Adrenal gland (tissue), 12 donors: Measurements from ENCODE around the gene SEC11A. TPM values are rescaled to one million over a fixed set of nuclear protein-coding genes. Genes with fewer than 3 reads are reported as not detected.

Source experiments
- DNase-seq, 7 donors: peaks; one replicate each; pipeline ENCODE4 v3.0.0-alpha.2; 2019 to 2020
- H3K27ac ChIP-seq, 5 donors: fragments of 200-600 bp; sonication (generic) in 4 of 5; 1 replicate in 3 of 5; 2 replicates in 2 of 5; pipeline versions ENCODE4 v1.5.1 to v1.8.0; 2016 to 2020; ENCODE audit warnings: mild to moderate bottlenecking in 1 of 5
- H3K27me3 ChIP-seq: fragments of 200-600 bp; 2 replicates; pipeline ENCODE4 v1.8.0; 2021
- H3K36me3 ChIP-seq, 2 donors: fragments of 200-600 bp; replicated peaks in 1 of 2; 1 replicate in 1 of 2; 2 replicates in 1 of 2; pipeline versions ENCODE4 v1.5.1 to v1.8.0; 2018 to 2022
- H3K4me1 ChIP-seq, 2 donors: fragments of 200-600 bp; replicated peaks in 1 of 2; 1 replicate in 1 of 2; 2 replicates in 1 of 2; pipeline versions ENCODE4 v1.5.1 to v1.8.0; 2018 to 2021
- H3K4me3 ChIP-seq, 4 donors: fragments of 200-600 bp; sonication (generic) in 3 of 4; one replicate each; pipeline ENCODE4 v1.5.1; 2016 to 2018
- H3K9me3 ChIP-seq, 3 donors: fragments of 200-600 bp; sonication (generic) in 1 of 3; replicated peaks in 1 of 3; 1 replicate in 2 of 3; 2 replicates in 1 of 3; pipeline versions ENCODE4 v1.5.1 to v1.8.0; 2016 to 2021
- POLR2A ChIP-seq, 2 donors: fragments of 450-650 bp; IDR thresholded peaks; one replicate each; pipeline ENCODE4 v1.6.1; 2017; ENCODE audit warnings: antibody characterized with exemption in 2 of 2, mild to moderate bottlenecking in 2 of 2, moderate library complexity in 1 of 2
- WGBS, 4 donors: extraction: QIAGEN DNeasy Blood & Tissue Kit in 2 of 4; methylation state at CpG; one replicate each; pipeline versions ENCODE4 v1.1.5 to v1.1.7; 2013 to 2017; 5-methylcytosine and 5-hydroxymethylcytosine counted together
- intact Hi-C, 2 donors: fragments of 100-400 bp; cut with DNase I; formaldehyde crosslinking; loops; one replicate each; pipeline versions ENCODE4 v1.14.1 to v1.15.0; 2022 to 2023
- polyA plus RNA-seq, 3 donors: library from polyadenylated mRNA; stranded (reverse); fragments of 200-250 nt in 2 of 3; fragments of 350-450 nt in 1 of 3; fragmentation: Illumina TruSeq in 1 of 3; extraction: RNeasy Lipid Tissue Mini Kit (QIAGEN cat#74804) in 1 of 3; gene quantifications; one replicate each; pipeline ENCODE4 v1.2.3, GENCODE V29; 2013 to 2014
- total RNA-seq, 9 donors: library from RNA; depleted of rRNA in 4 of 9; stranded (reverse); fragments of >200 nt in 4 of 9; fragments of 120-200 nt in 1 of 9; fragmentation: NEBNext Ultra II Directional in 1 of 9; extraction: Animal tissue kit (Norgen Biotek cat#: 25700) in 1 of 9; gene quantifications; one replicate each; pipeline versions ENCODE4 v1.1.0 to v1.2.4, GENCODE V29; 2013 to 2023
- TF ChIP-seq, protein P1 (sequence below), 6 experiments: fragments of 450-650 bp in 4 of 6; fragments of 200-600 bp in 2 of 6; sonication (generic) in 1 of 6; IDR thresholded peaks; 1 replicate in 5 of 6; 2 replicates in 1 of 6; pipeline versions ENCODE4 v1.5.1 to v1.8.0; 2016 to 2021; ENCODE audit warnings: antibody characterized with exemption in 6 of 6, mild to moderate bottlenecking in 2 of 6, moderate library complexity in 1 of 6
- donor health status: healthy with polysubstance abuse.
- donor health status: Bipolar disorder and iron deficiency.
- donor health status: DM: yes; HTN: yes; CAD: no.
- donor health status: DM: no; HTN: no; CAD: no.
- donor health status: DM: no; HTN: no; CAD: no.
- donor health status: DM: yes; HTN: yes; CAD: no.

SEC11A gene
- total and polyA plus RNA-seq, 12 donors: 130 to 240 (median 168) TPM

DNA sequence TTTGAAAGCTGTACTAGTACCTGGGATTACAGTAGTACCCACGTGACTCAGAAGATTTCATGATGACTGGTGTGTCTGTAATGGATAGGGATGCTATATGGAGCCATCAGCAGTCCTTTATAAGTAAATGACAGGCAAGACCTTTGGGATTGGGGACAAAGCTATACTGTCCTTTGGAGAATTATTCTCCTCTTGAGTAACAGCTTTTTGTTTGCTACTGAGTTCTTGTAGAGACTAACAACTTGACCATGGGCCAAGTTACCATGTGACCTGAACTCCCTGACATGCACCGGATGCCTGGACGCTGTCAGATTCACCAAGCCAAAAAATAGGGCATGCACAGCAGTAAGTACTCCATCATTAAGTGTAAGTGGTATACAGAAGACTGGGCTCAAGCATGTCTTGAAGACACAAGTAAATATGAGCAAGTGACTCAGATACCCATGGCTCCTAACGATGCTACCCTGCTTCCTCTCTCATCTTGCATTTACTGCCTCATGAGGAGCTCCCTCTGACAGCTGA, 12.9 kb downstream of the SEC11A start:
- DNase-seq: peak; percentile 54 to 87 (median 78)
- H3K4me1 ChIP-seq: peaks cover 15 to 33% of the 10 kb centered on the region in 2 donors
- peak overlapping the region in 3 of 5 donors; percentile 10 to 54 (median 19) for H3K27ac ChIP-seq
- no peaks in the 10 kb centered on the region for H3K36me3 ChIP-seq
- H3K4me3 ChIP-seq: no peak overlapping the region
- TF ChIP-seq POLR2A (IDR thresholded peaks at IDR 0.05): peak in 1 of 2 donors; percentile 19
- TF ChIP-seq, protein P1, sequence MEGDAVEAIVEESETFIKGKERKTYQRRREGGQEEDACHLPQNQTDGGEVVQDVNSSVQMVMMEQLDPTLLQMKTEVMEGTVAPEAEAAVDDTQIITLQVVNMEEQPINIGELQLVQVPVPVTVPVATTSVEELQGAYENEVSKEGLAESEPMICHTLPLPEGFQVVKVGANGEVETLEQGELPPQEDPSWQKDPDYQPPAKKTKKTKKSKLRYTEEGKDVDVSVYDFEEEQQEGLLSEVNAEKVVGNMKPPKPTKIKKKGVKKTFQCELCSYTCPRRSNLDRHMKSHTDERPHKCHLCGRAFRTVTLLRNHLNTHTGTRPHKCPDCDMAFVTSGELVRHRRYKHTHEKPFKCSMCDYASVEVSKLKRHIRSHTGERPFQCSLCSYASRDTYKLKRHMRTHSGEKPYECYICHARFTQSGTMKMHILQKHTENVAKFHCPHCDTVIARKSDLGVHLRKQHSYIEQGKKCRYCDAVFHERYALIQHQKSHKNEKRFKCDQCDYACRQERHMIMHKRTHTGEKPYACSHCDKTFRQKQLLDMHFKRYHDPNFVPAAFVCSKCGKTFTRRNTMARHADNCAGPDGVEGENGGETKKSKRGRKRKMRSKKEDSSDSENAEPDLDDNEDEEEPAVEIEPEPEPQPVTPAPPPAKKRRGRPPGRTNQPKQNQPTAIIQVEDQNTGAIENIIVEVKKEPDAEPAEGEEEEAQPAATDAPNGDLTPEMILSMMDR (IDR thresholded peaks at IDR 0.05): no peak
- intact Hi-C loops: no loop called here
- 13 to 20% (median 19%) methylated on average over 4 of the region's 4 CpGs for WGBS, 4 donors
- H3K9me3 ChIP-seq: no peaks in the 10 kb centered on the region
- no peaks in the 10 kb centered on the region for H3K27me3 ChIP-seq

DNA sequence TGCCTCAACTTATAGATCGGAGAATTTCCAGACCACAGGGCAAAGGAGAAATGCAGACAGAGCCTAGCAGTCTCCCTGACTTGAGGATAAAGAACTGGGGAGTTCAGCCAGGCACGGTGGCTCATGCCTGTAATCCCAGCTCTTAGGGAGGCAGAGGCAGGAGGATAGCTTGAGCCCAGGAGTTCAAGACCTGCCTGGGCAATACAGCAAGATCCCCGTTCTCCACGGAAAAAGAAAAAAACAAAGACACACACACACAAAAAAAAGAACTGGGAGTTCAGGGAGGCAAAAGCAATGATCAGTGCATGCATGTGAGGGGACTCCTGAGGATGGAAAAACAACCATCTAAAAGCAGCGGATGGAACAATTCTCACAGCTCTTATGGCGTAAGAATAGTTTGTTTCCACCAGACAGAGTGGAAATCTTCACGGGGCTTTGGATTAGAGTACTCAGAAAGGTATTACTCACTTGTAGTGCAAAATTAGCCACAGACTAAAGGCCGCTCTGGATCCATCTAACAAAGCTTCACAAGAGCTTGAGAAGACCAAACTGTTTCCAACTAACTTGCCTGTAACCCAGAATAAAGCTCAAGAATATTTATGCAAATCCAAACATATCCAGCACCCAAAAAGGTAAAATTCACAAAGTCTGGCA, 16.3 kb downstream of the SEC11A start:
- Histone ChIP-seq H3K4me1 (peaks cover 8 to 41% of the 10 kb centered on the region in 2 donors), H3K27ac (no peak overlapping the region), H3K4me3 (no peak overlapping the region), H3K27me3 (no peaks in the 10 kb centered on the region), H3K9me3 (no peaks in the 10 kb centered on the region), H3K36me3 (no peaks in the 10 kb centered on the region)
- intact Hi-C loops: no loop called here
- peak in 1 of 7 donors; percentile 24 for DNase-seq
- no peak for TF ChIP-seq POLR2A (IDR thresholded peaks at IDR 0.05)
- TF ChIP-seq, protein P1 (IDR thresholded peaks at IDR 0.05): no peak
- WGBS, 4 donors: 90 to 92% (median 91%) methylated on average over 7 to 8 of the region's 8 CpGs

DNA sequence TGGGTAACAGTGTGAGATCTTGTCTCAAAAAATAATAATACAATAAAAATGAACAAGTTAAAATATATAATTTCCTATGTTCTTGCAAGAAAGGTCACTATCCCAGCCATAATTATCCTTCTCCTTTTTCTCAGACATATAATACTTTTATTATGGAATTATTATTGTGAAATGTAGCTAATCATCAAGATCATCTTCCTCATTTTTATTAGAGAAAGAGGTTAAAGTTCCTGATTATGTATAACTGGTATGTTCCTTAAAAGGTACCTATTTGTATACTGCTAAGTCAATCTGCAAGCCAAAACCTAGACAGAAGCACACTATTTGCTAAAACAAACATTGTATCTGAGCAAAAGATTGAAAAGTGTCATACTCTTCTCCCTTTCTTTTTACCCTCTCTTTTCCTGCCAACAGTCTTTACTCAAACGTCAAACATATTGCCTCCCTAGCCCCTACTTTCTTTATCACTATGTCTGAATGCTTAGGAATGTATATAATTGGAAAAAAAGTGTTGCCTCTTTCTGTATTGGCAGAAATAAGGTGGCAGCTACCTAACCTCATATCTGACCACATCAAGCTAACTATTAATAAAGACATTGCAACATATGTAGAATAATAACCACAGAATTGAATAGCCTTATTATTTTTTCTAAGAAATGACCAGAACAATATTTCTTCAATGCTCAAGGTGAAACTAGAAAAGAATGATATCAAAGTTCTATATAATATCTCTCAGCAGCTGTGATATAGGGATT, 18.5 kb downstream of the SEC11A start:
- TF ChIP-seq POLR2A (IDR thresholded peaks at IDR 0.05): no peak
- TF ChIP-seq, protein P1 (IDR thresholded peaks at IDR 0.05): no peak
- no peaks in the 10 kb centered on the region for H3K36me3 ChIP-seq
- no peaks in the 10 kb centered on the region for H3K9me3 ChIP-seq
- no peaks in the 10 kb centered on the region for H3K27me3 ChIP-seq
- WGBS, 4 donors: 18 to 37% (median 30%) methylated on average over 1 of the region's 1 CpG
- intact Hi-C loops: no loop called here
- H3K27ac ChIP-seq: no peak overlapping the region
- no peak overlapping the region for H3K4me3 ChIP-seq
- no peak for DNase-seq
- H3K4me1 ChIP-seq: peaks cover 4 to 35% of the 10 kb centered on the region in 2 donors

DNA sequence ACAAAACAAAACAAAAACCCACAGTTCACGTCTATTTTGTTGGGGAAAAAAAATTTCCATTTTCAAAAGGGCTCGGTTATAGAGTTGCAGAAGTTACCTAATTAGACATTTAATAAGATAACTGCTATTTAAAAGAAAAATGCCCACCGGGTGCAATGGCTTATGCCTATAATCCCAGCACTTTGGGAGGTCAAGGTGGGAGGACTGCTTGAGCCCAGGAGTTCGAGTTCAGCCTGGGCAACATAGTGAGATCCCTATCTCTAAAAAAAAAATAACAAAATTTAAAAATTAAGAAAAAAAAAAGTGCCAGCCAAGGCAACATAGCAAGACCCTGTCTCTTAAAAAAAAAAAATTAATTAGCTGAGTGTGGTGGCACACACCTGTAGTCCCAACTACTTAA, 19.2 kb downstream of the SEC11A start:
- Histone ChIP-seq H3K4me1 (peaks cover 11 to 42% of the 10 kb centered on the region in 2 donors), H3K27ac (peak overlapping the region in 1 of 5 donors; percentile 17), H3K36me3 (no peaks in the 10 kb centered on the region), H3K9me3 (no peaks in the 10 kb centered on the region), H3K4me3 (no peak overlapping the region), H3K27me3 (no peaks in the 10 kb centered on the region)
- DNase-seq: no peak
- intact Hi-C loops: no loop called here
- WGBS, 4 donors: 74 to 83% (median 80%) methylated on average over 4 of the region's 4 CpGs
- TF ChIP-seq, protein P1 (IDR thresholded peaks at IDR 0.05): no peak
- no peak for TF ChIP-seq POLR2A (IDR thresholded peaks at IDR 0.05)
